Testis (tissue), 3 donors: Measurements from ENCODE around the gene CTPS1. TPM values are rescaled to one million over a fixed set of nuclear protein-coding genes. Genes with fewer than 3 reads are reported as not detected.

Experiments used
- DNase-seq: peaks from one replicate; pipeline ENCODE4 v3.0.0-alpha.2; 2019
- H3K27ac ChIP-seq, 2 donors: fragments of 200-600 bp; sonication (generic); one replicate each; pipeline ENCODE4 v1.5.1; 2019
- H3K27me3 ChIP-seq: fragments of 200-600 bp; sonication (generic); one replicate; pipeline ENCODE4 v1.5.1; 2019
- H3K36me3 ChIP-seq: fragments of 200-600 bp; sonication (generic); one replicate; pipeline ENCODE4 v1.5.1; 2017; ENCODE audit warnings: low read depth; ENCODE audit errors: missing control alignments
- H3K4me1 ChIP-seq: fragments of 200-600 bp; sonication (generic); one replicate; pipeline ENCODE4 v1.5.1; 2019
- H3K4me3 ChIP-seq, 2 donors: fragments of 200-600 bp; sonication (generic); one replicate each; pipeline ENCODE4 v1.5.1; 2017 to 2019
- H3K9me3 ChIP-seq: fragments of 200-600 bp; sonication (generic); one replicate; pipeline ENCODE4 v1.5.1; 2017
- POLR2A ChIP-seq: fragments of 450-650 bp; IDR thresholded peaks from one replicate; pipeline ENCODE4 v1.6.1; 2017; ENCODE audit warnings: antibody characterized with exemption, mild to moderate bottlenecking, moderate library complexity
- WGBS, 2 donors: methylation state at CpG; one replicate each; pipeline ENCODE4 v1.1.5; 2018; 5-methylcytosine and 5-hydroxymethylcytosine counted together
- intact Hi-C: fragments of 100-400 bp; cut with DNase I; formaldehyde crosslinking; loops from one replicate; pipeline ENCODE4 v1.15.1; 2023; ENCODE audit warnings: low total_unique reads
- polyA plus RNA-seq: library from polyadenylated mRNA; stranded (reverse); fragments of 350-450 nt; fragmentation: Illumina TruSeq; extraction: RNeasy Lipid Tissue Mini Kit (QIAGEN cat#74804); gene quantifications from one replicate; pipeline ENCODE4 v1.2.3, GENCODE V29; 2014; ENCODE audit warnings: low read depth, low replicate concordance; ENCODE audit not compliant: insufficient read depth
- total RNA-seq, 2 donors: library from RNA; depleted of rRNA; stranded (reverse); fragments of >200 nt; gene quantifications; one replicate each; pipeline ENCODE4 v1.2.3, GENCODE V29; 2016
- TF ChIP-seq, protein P1 (sequence below), 3 experiments: fragments of 450-650 bp in 2 of 3; fragments of 200-600 bp in 1 of 3; sonication (generic) in 1 of 3; IDR thresholded peaks; one replicate each; pipeline ENCODE4 v1.5.1; 2016 to 2019; ENCODE audit warnings: antibody characterized with exemption in 3 of 3, mild to moderate bottlenecking in 2 of 3, moderate library complexity in 1 of 3

Gene CTPS1
- total and polyA plus RNA-seq, 3 donors from 2014 or later: 41.2 to 66.1 (median 55.9) TPM

DNA sequence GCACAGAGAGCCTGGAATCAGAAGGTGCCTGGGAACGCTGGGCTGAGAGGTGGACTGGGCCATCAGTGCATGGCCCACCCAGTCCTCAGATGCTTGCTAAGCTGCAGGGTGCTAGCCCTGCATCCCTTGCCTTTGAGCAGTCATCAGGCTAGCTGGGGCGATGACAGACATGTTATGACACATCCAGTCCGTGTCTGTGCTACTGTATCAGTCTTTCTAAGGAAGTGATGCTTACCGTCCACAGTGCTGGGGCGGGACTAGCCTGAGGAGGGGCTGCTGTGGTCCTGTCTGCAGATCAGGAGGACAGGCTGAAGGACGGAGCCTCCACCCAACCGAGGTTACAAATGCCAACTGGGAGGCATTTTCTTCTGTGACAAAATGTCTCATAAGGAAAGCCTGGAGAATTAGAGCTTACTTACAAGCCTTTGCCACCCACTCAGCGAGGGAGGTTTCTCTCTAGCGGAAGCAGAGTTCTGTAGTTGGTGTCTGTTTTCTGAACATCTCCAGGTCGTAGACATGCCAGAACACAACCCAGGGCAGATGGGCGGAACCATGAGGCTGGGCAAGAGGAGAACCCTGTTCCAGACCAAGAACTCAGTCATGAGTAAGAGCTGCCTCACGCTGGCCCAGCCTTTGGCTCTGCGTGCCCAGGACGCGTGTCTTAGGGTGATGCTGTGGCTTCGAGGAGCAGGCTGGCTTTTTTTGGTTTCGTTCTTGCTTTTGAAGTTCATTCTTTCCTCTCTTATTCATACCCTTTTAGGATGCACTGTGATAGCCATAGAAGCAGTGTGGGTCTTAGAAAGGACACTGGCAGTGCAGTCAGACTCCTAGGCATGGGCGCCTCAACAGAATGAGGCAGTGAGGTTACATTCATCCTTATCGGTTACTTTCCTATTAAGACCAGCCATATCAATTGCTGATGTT, 27.7 kb downstream of the CTPS1 start:
- Histone ChIP-seq H3K27ac (no peak overlapping the region), H3K9me3 (no peaks in the 10 kb centered on the region), H3K4me3 (no peak overlapping the region), H3K27me3 (no peaks in the 10 kb centered on the region), H3K36me3 (no peaks in the 10 kb centered on the region), H3K4me1 (peaks cover 5% of the 10 kb centered on the region)
- intact Hi-C loops: no loop called here
- TF ChIP-seq POLR2A: no peak
- TF ChIP-seq, protein P1, sequence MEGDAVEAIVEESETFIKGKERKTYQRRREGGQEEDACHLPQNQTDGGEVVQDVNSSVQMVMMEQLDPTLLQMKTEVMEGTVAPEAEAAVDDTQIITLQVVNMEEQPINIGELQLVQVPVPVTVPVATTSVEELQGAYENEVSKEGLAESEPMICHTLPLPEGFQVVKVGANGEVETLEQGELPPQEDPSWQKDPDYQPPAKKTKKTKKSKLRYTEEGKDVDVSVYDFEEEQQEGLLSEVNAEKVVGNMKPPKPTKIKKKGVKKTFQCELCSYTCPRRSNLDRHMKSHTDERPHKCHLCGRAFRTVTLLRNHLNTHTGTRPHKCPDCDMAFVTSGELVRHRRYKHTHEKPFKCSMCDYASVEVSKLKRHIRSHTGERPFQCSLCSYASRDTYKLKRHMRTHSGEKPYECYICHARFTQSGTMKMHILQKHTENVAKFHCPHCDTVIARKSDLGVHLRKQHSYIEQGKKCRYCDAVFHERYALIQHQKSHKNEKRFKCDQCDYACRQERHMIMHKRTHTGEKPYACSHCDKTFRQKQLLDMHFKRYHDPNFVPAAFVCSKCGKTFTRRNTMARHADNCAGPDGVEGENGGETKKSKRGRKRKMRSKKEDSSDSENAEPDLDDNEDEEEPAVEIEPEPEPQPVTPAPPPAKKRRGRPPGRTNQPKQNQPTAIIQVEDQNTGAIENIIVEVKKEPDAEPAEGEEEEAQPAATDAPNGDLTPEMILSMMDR (IDR thresholded peaks at IDR 0.05): no peak
- 91 to 92% methylated on average over 19 of the region's 19 CpGs for WGBS, 2 donors
- DNase-seq: no peak

DNA sequence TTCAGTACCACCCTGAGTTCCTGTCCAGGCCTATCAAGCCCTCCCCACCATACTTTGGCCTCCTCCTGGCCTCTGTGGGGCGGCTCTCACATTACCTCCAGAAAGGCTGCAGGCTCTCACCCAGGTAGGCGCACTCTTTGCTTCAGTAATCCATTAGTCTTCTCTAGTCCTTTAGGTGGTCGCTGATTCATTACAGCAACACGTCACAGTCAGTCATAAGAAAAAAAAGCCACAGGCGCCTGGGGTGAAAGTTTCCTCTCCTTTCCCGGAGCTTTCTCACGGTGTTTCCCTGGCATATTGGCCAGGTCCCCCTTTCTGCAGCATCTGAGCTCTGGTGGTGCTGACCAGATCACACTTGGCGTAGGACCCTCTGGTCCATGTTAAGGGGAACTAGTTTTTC, 30.0 kb downstream of the CTPS1 start:
- 97 to 98% methylated on average over 8 of the region's 8 CpGs for WGBS, 2 donors
- no peaks in the 10 kb centered on the region for H3K27me3 ChIP-seq
- intact Hi-C loops: no loop called here
- TF ChIP-seq, protein P1 (IDR thresholded peaks at IDR 0.05): no peak
- no peak for TF ChIP-seq POLR2A
- H3K4me3 ChIP-seq: no peak overlapping the region
- no peaks in the 10 kb centered on the region for H3K36me3 ChIP-seq
- no peaks in the 10 kb centered on the region for H3K4me1 ChIP-seq
- no peak overlapping the region for H3K27ac ChIP-seq
- DNase-seq: no peak
- H3K9me3 ChIP-seq: no peaks in the 10 kb centered on the region

DNA sequence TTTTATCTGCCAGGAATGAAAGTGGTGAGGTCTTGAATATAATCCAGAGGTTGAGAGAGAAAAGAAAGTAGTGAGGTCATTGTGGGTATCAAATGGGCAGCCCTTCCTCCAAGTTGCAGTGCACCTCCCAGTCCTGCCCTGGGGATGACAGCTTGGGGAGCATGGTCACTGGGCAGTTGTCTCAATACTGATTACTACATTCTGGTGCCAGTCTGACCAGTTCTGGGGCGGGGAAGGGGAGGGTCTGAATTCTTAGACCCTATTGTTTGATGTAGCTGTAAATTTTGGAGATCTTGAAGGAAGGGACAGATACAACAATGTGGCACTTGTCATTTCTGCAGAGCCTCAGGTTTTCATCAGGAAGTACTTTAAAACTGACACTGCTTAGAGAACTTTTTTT, 30.8 kb downstream of the CTPS1 start:
- TF ChIP-seq POLR2A: no peak
- TF ChIP-seq, protein P1 (IDR thresholded peaks at IDR 0.05): no peak
- Histone ChIP-seq H3K4me1 (no peaks in the 10 kb centered on the region), H3K27me3 (no peaks in the 10 kb centered on the region), H3K9me3 (no peaks in the 10 kb centered on the region), H3K36me3 (no peaks in the 10 kb centered on the region), H3K27ac (no peak overlapping the region), H3K4me3 (no peak overlapping the region)
- WGBS, 2 donors: 80 to 91% methylated on average over 1 of the region's 1 CpG
- DNase-seq: no peak
- intact Hi-C loops: no loop called here

DNA sequence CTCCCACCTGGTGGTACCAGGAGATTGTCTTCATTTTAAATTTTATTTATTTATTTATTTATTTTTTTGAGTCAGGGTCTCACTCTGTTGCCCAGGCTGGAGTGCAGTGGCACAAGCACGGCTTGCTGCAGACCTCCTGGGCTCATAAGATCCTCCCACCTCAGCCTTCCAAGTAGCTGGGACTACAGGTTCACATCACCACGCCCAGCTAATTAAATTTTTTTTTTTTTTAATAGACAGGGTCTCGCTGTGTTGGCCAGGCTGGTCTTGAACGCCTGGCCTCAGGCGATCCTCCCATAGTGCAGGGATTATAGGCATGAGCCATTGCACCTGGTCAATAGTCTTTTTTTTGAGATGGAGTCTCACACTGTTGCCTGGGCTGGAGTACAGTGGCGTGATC, 33.5 kb downstream of the CTPS1 start:
- Histone ChIP-seq H3K27ac (no peak overlapping the region), H3K27me3 (no peaks in the 10 kb centered on the region), H3K9me3 (no peaks in the 10 kb centered on the region), H3K4me1 (no peaks in the 10 kb centered on the region), H3K4me3 (no peak overlapping the region), H3K36me3 (no peaks in the 10 kb centered on the region)
- intact Hi-C loops: no loop called here
- TF ChIP-seq, protein P1 (IDR thresholded peaks at IDR 0.05): no peak
- TF ChIP-seq POLR2A: no peak
- no peak for DNase-seq
- 92 to 95% methylated on average over 6 of the region's 6 CpGs for WGBS, 2 donors

DNA sequence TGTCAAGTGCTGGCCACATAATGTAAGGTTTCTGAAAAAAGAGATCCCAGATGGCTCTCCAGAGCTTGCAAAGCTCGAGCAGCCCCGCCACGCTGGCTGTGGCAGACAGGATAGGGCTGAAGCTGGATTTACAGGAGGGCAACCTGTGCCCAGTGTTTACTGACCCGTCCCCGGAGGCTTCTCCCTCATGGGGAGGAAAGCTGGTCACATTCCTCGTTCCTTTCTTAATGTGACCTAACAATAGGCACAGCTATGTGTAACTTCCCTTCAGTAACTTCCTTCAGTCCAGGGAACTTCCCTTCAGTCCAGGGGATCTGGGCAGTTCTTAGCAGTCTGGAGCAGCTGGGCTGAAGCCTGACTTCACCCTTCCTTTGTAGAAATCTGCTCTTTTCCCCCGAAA, 34.3 kb downstream of the CTPS1 start:
- TF ChIP-seq, protein P1 (IDR thresholded peaks at IDR 0.05): no peak
- TF ChIP-seq POLR2A: no peak
- no peak overlapping the region for H3K27ac ChIP-seq
- H3K9me3 ChIP-seq: no peaks in the 10 kb centered on the region
- H3K4me1 ChIP-seq: no peaks in the 10 kb centered on the region
- DNase-seq: no peak
- no peaks in the 10 kb centered on the region for H3K36me3 ChIP-seq
- WGBS, 2 donors: 81 to 88% methylated on average over 7 of the region's 7 CpGs
- intact Hi-C loops: no loop called here
- no peaks in the 10 kb centered on the region for H3K27me3 ChIP-seq
- no peak overlapping the region for H3K4me3 ChIP-seq
